ENCODE results near the gene ROR1. TPM values are rescaled to one million over a fixed set of nuclear protein-coding genes. Genes with fewer than 3 reads are reported as not detected.

The ROR1 gene
- total RNA-seq (10.8 and 16.5 TPM in 2 replicates), polyA plus RNA-seq (14.5 and 23.6 TPM in 2 replicates), polyA minus RNA-seq (ENCODE audit: low replicate concordance) (31.6 and 47.6 TPM in 2 replicates)
- 10.6 and 13.3 TPM in 2 replicates for polyA plus RNA-seq (2012)

DNA sequence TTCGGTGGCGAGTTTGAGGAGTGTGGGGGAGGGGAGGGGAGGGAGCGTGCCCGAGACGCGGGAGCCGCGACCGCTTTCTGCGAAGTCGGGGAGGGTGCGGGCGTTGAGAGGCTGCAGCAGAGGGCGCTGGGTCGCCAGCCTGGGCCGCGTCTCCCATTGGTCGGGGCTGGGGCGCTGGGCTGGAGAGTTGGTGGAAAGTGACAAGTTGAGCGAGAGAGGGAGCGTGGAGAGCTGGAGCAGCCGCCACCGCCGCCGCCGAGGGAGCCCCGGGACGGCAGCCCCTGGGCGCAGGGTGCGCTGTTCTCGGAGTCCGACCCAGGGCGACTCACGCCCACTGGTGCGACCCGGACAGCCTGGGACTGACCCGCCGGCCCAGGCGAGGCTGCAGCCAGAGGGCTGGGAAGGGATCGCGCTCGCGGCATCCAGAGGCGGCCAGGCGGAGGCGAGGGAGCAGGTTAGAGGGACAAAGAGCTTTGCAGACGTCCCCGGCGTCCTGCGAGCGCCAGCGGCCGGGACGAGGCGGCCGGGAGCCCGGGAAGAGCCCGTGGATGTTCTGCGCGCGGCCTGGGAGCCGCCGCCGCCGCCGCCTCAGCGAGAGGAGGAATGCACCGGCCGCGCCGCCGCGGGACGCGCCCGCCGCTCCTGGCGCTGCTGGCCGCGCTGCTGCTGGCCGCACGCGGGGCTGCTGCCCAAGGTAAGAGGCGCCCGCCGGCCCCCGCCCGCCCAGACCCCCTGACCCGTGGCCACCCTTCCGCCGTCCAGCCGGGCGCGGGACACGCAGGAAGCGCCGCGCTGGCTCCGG, at the start of gene ROR1:
ROR1 (plus strand) TSS at position 203 of the 802 bp plus-strand sequence.
- no peak for TF ChIP-seq EZH2 (IDR thresholded peaks at IDR 0.05; ENCODE audit: low read length, missing control alignments)
- TF ChIP-seq, protein P1, sequence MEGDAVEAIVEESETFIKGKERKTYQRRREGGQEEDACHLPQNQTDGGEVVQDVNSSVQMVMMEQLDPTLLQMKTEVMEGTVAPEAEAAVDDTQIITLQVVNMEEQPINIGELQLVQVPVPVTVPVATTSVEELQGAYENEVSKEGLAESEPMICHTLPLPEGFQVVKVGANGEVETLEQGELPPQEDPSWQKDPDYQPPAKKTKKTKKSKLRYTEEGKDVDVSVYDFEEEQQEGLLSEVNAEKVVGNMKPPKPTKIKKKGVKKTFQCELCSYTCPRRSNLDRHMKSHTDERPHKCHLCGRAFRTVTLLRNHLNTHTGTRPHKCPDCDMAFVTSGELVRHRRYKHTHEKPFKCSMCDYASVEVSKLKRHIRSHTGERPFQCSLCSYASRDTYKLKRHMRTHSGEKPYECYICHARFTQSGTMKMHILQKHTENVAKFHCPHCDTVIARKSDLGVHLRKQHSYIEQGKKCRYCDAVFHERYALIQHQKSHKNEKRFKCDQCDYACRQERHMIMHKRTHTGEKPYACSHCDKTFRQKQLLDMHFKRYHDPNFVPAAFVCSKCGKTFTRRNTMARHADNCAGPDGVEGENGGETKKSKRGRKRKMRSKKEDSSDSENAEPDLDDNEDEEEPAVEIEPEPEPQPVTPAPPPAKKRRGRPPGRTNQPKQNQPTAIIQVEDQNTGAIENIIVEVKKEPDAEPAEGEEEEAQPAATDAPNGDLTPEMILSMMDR (conservative IDR thresholded peaks at IDR 0.05 in 1 of 2, IDR thresholded peaks at IDR 0.05 in 1 of 2; ENCODE audit: low read depth in 1 of 2, low read length in 2 of 2), result peak; percentile 49 to 67
- peak within 1 kb of the TSS; percentile 89 for H3K4me2 ChIP-seq (ENCODE audit: extremely low read depth, insufficient read depth, low read length)
- no peaks in the 10 kb centered on the region for H3K27me3 ChIP-seq (ENCODE audit: control insufficient read depth, insufficient read depth, low read length)
- peak within 1 kb of the TSS; percentile 46 for H3K27ac ChIP-seq (ENCODE audit: insufficient read depth, low read length)
- H3K36me3 ChIP-seq (ENCODE audit: control insufficient read depth, insufficient read depth, low read length), result no peaks in the 10 kb centered on the region
- H3K9ac ChIP-seq (ENCODE audit: insufficient read depth, low read length), result peak within 1 kb of the TSS; percentile 64
- DNase-seq (ENCODE audit: low read depth in 2 of 2), result peak; percentile 80 to 88
- H2AFZ ChIP-seq (ENCODE audit: low read length), result peak within 1 kb of the TSS; percentile 67
- peak within 1 kb of the TSS; percentile 82 to 87 (median 84) for H3K4me3 ChIP-seq (replicated peaks in 1 of 4; ENCODE audit: control extremely low read depth in 1 of 4, insufficient read depth in 1 of 4, low read depth in 3 of 4, low read length in 4 of 4)
- peaks cover 8% of the 10 kb centered on the region for H3K79me2 ChIP-seq (ENCODE audit: control insufficient read depth, insufficient read depth, low read length)
- no peaks in the 10 kb centered on the region for H4K20me1 ChIP-seq (ENCODE audit: control insufficient read depth, extremely low read depth, insufficient read depth, low read length)
- H3K4me1 ChIP-seq (ENCODE audit: control insufficient read depth, extremely low read depth, insufficient read depth, low read length), result peaks cover 5% of the 10 kb centered on the region
- H3K9me3 ChIP-seq (ENCODE audit: control insufficient read depth, insufficient read depth, low read depth, low read length), result no peaks in the 10 kb centered on the region

DNA sequence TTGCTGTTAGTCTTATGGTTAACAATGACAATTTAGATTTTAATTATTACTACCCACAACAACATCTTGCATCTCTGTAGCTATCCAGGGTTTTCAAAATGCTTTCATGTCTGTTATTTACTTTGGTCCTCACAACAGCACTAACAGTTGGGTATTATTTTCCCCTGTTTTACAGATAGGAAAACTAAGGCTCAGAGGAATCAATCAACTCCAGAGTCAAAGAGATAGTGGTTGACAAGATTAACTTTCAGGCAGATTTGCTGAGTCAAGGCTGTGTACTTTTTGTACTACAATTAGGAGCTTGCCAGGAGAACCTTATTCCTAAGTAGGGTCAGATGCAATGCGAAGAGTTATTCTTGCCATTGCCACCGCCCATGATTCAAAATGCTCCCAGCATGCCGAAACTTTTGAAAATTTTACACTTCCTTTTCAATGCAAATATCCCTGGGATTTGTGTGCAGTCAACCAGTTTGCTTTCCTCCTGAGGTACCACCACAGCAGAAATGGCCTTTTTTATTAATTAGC, 49.4 kb upstream of the ROR1 start:
- H3K9ac ChIP-seq (ENCODE audit: insufficient read depth, low read length), result no peak overlapping the region
- no peaks in the 10 kb centered on the region for H3K4me1 ChIP-seq (ENCODE audit: control insufficient read depth, extremely low read depth, insufficient read depth, low read length)
- no peak overlapping the region for H3K4me3 ChIP-seq (replicated peaks in 1 of 4; ENCODE audit: control extremely low read depth in 1 of 4, insufficient read depth in 1 of 4, low read depth in 3 of 4, low read length in 4 of 4)
- no peaks in the 10 kb centered on the region for H3K9me3 ChIP-seq (ENCODE audit: control insufficient read depth, insufficient read depth, low read depth, low read length)
- H3K4me2 ChIP-seq (ENCODE audit: extremely low read depth, insufficient read depth, low read length), result no peak overlapping the region
- no peaks in the 10 kb centered on the region for H3K36me3 ChIP-seq (ENCODE audit: control insufficient read depth, insufficient read depth, low read length)
- no peak overlapping the region for H2AFZ ChIP-seq (ENCODE audit: low read length)
- DNase-seq (ENCODE audit: low read depth in 2 of 2), result no peak
- no peaks in the 10 kb centered on the region for H3K27me3 ChIP-seq (ENCODE audit: control insufficient read depth, insufficient read depth, low read length)
- no peaks in the 10 kb centered on the region for H4K20me1 ChIP-seq (ENCODE audit: control insufficient read depth, extremely low read depth, insufficient read depth, low read length)
- TF ChIP-seq EZH2 (IDR thresholded peaks at IDR 0.05; ENCODE audit: low read length, missing control alignments), result no peak
- TF ChIP-seq, protein P1 (conservative IDR thresholded peaks at IDR 0.05 in 1 of 2, IDR thresholded peaks at IDR 0.05 in 1 of 2; ENCODE audit: low read depth in 1 of 2, low read length in 2 of 2), result no peak
- no peaks in the 10 kb centered on the region for H3K79me2 ChIP-seq (ENCODE audit: control insufficient read depth, insufficient read depth, low read length)
- H3K27ac ChIP-seq (ENCODE audit: insufficient read depth, low read length), result no peak overlapping the region

DNA sequence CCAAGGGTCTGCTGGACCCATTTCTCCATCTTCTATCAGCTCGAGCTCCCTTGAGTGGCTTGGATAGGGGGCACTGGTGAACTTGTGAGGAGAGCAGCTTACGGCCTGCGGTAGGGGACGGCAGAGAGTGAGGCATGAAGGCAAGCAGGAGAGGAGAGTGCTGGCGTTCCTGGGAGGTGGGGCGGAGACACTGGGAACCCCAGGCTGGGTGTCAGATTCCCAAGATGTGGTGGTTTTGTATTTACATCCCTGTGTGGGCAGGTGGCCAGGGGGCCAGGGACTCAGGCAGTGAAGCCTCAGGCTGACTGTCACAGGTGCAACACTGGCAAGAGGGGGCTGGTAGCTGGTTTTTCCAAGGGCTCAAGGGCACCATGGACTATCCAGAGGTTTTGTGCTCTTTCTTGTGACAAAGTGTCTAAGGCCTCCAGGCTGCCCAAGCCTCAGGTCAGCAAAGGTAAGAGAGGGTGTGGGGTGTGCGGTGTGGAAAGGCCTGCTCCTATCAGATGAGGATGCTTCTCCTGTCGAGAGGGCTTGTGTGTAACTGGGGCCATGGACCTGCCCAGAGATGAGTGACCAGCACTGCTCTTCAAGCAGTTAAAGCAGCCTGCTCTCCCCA, 45.1 kb upstream of the ROR1 start:
- Histone ChIP-seq H3K27ac (ENCODE audit: insufficient read depth, low read length) (no peak overlapping the region), H3K4me3 (replicated peaks in 1 of 4; ENCODE audit: control extremely low read depth in 1 of 4, insufficient read depth in 1 of 4, low read depth in 3 of 4, low read length in 4 of 4) (no peak overlapping the region)

More for the DNA sequence above, 45.1 kb upstream of the ROR1 start:
- no peaks in the 10 kb centered on the region for H3K27me3 ChIP-seq (ENCODE audit: control insufficient read depth, insufficient read depth, low read length)
- H3K4me2 ChIP-seq (ENCODE audit: extremely low read depth, insufficient read depth, low read length), result no peak overlapping the region
- no peaks in the 10 kb centered on the region for H4K20me1 ChIP-seq (ENCODE audit: control insufficient read depth, extremely low read depth, insufficient read depth, low read length)
- no peak for DNase-seq (ENCODE audit: low read depth in 2 of 2)
- H3K36me3 ChIP-seq (ENCODE audit: control insufficient read depth, insufficient read depth, low read length), result no peaks in the 10 kb centered on the region
- H2AFZ ChIP-seq (ENCODE audit: low read length), result no peak overlapping the region
- TF ChIP-seq EZH2 (IDR thresholded peaks at IDR 0.05; ENCODE audit: low read length, missing control alignments), result no peak
- TF ChIP-seq, protein P1 (conservative IDR thresholded peaks at IDR 0.05 in 1 of 2, IDR thresholded peaks at IDR 0.05 in 1 of 2; ENCODE audit: low read depth in 1 of 2, low read length in 2 of 2), result no peak
- no peaks in the 10 kb centered on the region for H3K9me3 ChIP-seq (ENCODE audit: control insufficient read depth, insufficient read depth, low read depth, low read length)
- no peaks in the 10 kb centered on the region for H3K79me2 ChIP-seq (ENCODE audit: control insufficient read depth, insufficient read depth, low read length)
- H3K9ac ChIP-seq (ENCODE audit: insufficient read depth, low read length), result no peak overlapping the region
- peaks cover 6% of the 10 kb centered on the region for H3K4me1 ChIP-seq (ENCODE audit: control insufficient read depth, extremely low read depth, insufficient read depth, low read length)
